ENCODE results near the gene LRRC43.

Gene LRRC43

GRCh38 chr12:122244565-122245371 is 61.8 kb downstream of the LRRC43 start:
- no peak for TF ChIP-seq MAX (IDR thresholded peaks at IDR 0.05)
- TF ChIP-seq FOXM1 (IDR thresholded peaks at IDR 0.05; ENCODE audit: borderline replicate concordance, low read depth) = no peak
- no peak for TF ChIP-seq EP300 (IDR thresholded peaks at IDR 0.05; ENCODE audit: borderline replicate concordance)
- no peak for TF ChIP-seq ZBTB7A (IDR thresholded peaks at IDR 0.05; ENCODE audit: low read depth)
- TF ChIP-seq EGR1 (IDR thresholded peaks at IDR 0.05) = no peak
- TF ChIP-seq REST (IDR thresholded peaks at IDR 0.05; ENCODE audit: low read depth) = no peak
- TF ChIP-seq YY1 (IDR thresholded peaks at IDR 0.05; ENCODE audit: low read depth) = no peak
- no peak for TF ChIP-seq CREB1 (IDR thresholded peaks at IDR 0.05; ENCODE audit: low read depth)
- TF ChIP-seq TCF12 (IDR thresholded peaks at IDR 0.05; ENCODE audit: low read depth) = no peak
- no peak for TF ChIP-seq TEAD4 (IDR thresholded peaks at IDR 0.05)
- no peak for TF ChIP-seq USF1 (IDR thresholded peaks at IDR 0.05)

GRCh38 chr12:122245553-122245952 is 62.6 kb downstream of the LRRC43 start:
- TF ChIP-seq MAX (IDR thresholded peaks at IDR 0.05) (no peak), TAF1 (IDR thresholded peaks at IDR 0.05; ENCODE audit: low read depth) (no peak), YY1 (IDR thresholded peaks at IDR 0.05; ENCODE audit: low read depth) (no peak), TEAD4 (IDR thresholded peaks at IDR 0.05) (no peak), EP300 (IDR thresholded peaks at IDR 0.05; ENCODE audit: borderline replicate concordance) (no peak), NFIC (IDR thresholded peaks at IDR 0.05) (no peak), CEBPB (IDR thresholded peaks at IDR 0.05) (no peak), USF1 (IDR thresholded peaks at IDR 0.05) (no peak), FOXM1 (IDR thresholded peaks at IDR 0.05; ENCODE audit: borderline replicate concordance, low read depth) (no peak), EGR1 (IDR thresholded peaks at IDR 0.05) (no peak), RAD21 (IDR thresholded peaks at IDR 0.05; ENCODE audit: low read depth) (no peak), TCF12 (IDR thresholded peaks at IDR 0.05; ENCODE audit: low read depth) (no peak), REST (IDR thresholded peaks at IDR 0.05; ENCODE audit: low read depth) (no peak), CREB1 (IDR thresholded peaks at IDR 0.05; ENCODE audit: low read depth) (no peak), ZBTB7A (IDR thresholded peaks at IDR 0.05; ENCODE audit: low read depth) (no peak)

- TF ChIP-seq NFIC (IDR thresholded peaks at IDR 0.05) (no peak), TEAD4 (IDR thresholded peaks at IDR 0.05) (no peak), REST (IDR thresholded peaks at IDR 0.05; ENCODE audit: low read depth) (no peak), USF1 (IDR thresholded peaks at IDR 0.05) (no peak), TCF12 (IDR thresholded peaks at IDR 0.05; ENCODE audit: low read depth) (no peak)
These were observed 67.1 kb downstream of the LRRC43 start for GRCh38 chr12:122250047-122250446.

- TF ChIP-seq MAX (IDR thresholded peaks at IDR 0.05) (no peak), FOXM1 (IDR thresholded peaks at IDR 0.05; ENCODE audit: borderline replicate concordance, low read depth) (no peak), REST (IDR thresholded peaks at IDR 0.05; ENCODE audit: low read depth) (no peak), ZBTB7A (IDR thresholded peaks at IDR 0.05; ENCODE audit: low read depth) (no peak), YY1 (IDR thresholded peaks at IDR 0.05; ENCODE audit: low read depth) (no peak), NFIC (IDR thresholded peaks at IDR 0.05) (no peak), CEBPB (IDR thresholded peaks at IDR 0.05) (no peak)
These were observed 67.6 kb downstream of the LRRC43 start for GRCh38 chr12:122250536-122250935.

Measured in Ishikawa (cell line).